Measurements from ENCODE around the gene B4GAT1. TPM values are rescaled to one million over a fixed set of nuclear protein-coding genes. Genes with fewer than 3 reads are reported as not detected.
"Not testable (repeated sequence)": the region's sequence is repeated elsewhere in the genome, so short reads cannot be mapped to it uniquely, and the experiment has no call there.

B4GAT1 gene
- total RNA-seq, result 21.6 and 25.0 TPM in 2 replicates

DNA sequence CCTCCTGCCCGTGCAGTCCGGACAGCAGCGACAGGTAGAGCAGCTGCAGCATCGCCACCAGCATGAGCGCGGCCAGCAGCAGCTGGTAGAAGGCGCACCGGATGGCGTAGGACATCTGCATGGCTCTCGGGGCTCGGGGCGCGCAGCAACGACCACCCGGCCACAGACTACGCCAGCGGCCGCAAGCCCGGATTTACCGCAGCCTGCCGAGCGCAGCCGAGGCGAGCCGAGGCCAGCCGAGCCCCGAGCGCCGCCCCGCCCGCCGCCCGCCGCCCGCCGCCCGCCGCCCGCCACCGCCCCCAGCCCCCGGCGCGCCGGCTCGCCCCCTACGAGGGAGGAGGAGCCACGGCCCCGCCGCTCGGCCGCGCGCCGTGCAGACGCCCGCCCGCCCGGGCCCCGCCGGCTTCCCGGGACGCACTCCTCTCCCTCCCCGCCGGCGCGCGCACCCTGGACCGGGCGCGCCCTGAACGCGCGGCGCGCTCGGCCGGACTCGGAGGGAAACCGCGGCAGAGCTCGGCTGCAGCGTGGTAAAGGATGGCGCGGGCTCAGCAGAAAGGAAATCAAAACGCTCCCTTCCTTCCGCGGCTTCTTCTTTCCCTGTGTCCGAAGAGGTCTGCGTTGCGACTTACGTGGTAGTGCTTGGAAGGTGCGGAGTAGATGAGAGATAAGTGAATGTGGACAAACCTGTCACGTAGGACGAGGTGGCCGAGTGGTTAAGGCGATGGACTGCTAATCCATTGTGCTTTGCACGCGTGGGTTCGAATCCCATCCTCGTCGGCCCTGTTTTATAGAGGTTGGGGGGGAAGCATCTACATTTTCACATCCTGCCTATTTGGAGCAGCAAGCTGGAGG is at the start of gene B4GAT1:
B4GAT1 (minus strand) TSS at position 205 of the 852 bp plus-strand sequence; CDS start at position 121, 84 bp downstream.
- TF ChIP-seq, protein P1, sequence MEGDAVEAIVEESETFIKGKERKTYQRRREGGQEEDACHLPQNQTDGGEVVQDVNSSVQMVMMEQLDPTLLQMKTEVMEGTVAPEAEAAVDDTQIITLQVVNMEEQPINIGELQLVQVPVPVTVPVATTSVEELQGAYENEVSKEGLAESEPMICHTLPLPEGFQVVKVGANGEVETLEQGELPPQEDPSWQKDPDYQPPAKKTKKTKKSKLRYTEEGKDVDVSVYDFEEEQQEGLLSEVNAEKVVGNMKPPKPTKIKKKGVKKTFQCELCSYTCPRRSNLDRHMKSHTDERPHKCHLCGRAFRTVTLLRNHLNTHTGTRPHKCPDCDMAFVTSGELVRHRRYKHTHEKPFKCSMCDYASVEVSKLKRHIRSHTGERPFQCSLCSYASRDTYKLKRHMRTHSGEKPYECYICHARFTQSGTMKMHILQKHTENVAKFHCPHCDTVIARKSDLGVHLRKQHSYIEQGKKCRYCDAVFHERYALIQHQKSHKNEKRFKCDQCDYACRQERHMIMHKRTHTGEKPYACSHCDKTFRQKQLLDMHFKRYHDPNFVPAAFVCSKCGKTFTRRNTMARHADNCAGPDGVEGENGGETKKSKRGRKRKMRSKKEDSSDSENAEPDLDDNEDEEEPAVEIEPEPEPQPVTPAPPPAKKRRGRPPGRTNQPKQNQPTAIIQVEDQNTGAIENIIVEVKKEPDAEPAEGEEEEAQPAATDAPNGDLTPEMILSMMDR (IDR thresholded peaks at IDR 0.05; ENCODE audit: insufficient read depth, low read depth, low read length), result no peak
- DNase-seq (ENCODE audit: low read depth), result peak; percentile 92
- H3K4me3 ChIP-seq (ENCODE audit: low read depth, low read length), result peak within 1 kb of the TSS; percentile 88

- no peak overlapping the region for H3K4me3 ChIP-seq (ENCODE audit: low read depth, low read length)
- TF ChIP-seq, protein P1 (IDR thresholded peaks at IDR 0.05; ENCODE audit: insufficient read depth, low read depth, low read length), result no peak
- DNase-seq (ENCODE audit: low read depth), result no peak
These were observed 46.5 kb upstream of the B4GAT1 start for GRCh38 chr11:66393954-66394353.

GRCh38 chr11:66391322-66391721 is 43.9 kb upstream of the B4GAT1 start:
- TF ChIP-seq, protein P1 (IDR thresholded peaks at IDR 0.05; ENCODE audit: insufficient read depth, low read depth, low read length), result no peak
- no peak overlapping the region for H3K4me3 ChIP-seq (ENCODE audit: low read depth, low read length)
- no peak for DNase-seq (ENCODE audit: low read depth)

- no peak overlapping the region for H3K4me3 ChIP-seq (ENCODE audit: low read depth, low read length)
- TF ChIP-seq, protein P1 (IDR thresholded peaks at IDR 0.05; ENCODE audit: insufficient read depth, low read depth, low read length), result peak; percentile 95
- DNase-seq (ENCODE audit: low read depth), result peak; percentile 80
These were observed 41.5 kb upstream of the B4GAT1 start for GRCh38 chr11:66388780-66389386.

DNA sequence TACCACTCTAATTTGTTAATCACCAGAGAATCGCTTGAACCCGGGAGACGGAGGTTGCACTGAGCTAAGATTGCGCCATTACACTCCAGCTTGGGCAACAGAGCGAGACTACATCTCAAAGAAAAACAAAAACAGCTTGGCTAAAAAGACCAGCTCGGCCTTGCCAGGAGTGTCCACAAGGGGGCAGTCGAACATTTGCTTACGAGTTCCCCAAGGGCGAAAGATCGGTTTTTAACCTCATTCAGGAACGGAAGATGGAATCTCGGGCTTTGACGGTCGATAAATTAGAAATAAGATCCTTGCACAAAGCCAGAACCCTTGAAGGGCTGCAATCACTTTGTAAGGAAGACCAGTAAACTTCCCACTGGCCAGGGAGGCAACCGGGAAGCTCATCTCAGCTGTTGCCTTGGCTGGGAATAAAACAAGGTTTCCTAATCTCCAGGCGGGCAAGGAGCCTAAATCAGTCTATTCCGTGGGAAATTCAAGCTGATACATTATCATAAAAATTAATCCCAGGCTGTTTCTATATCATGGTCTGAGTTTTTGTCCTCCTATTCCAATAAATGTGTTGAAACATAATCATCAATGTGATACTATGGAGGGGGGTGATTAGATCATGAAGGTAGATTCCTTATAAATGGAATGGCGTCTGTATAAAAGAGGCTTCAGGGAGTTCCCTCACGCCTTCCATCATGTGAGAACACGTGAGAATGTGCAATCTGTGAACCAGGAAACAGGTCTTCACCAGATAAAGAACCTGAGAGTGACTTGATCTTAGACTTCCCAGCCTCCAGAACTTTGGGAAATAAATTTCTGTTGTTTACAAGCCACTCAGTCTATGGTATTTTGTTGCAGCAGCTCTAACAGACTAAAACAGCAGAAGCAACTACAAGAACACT is 39.0 kb upstream of the B4GAT1 start:
- TF ChIP-seq, protein P1 (IDR thresholded peaks at IDR 0.05; ENCODE audit: insufficient read depth, low read depth, low read length), result peak; percentile 90
- H3K4me3 ChIP-seq (ENCODE audit: low read depth, low read length), result peak overlapping the region; percentile 36
- peak; percentile 90 for DNase-seq (ENCODE audit: low read depth)

DNA sequence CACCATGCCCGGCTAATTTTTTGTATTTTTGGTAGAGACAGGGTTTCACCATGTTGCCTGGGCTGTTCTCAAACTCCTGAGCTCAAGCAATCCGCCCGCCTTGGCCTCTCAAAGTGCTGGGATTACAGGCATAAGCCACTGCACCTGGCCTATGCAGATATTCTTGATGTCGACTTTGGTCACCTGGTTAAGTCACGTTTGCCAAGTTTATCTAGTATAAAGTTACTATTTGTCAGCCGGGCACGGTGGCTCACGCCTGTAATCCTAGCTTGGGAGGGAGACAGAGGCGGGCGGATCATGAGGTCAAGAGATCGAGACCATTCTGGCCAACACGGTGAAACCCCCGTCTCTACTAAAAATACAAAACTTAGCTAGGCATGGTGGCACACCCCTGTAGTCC is 36.9 kb upstream of the B4GAT1 start:
- not testable (repeated sequence) for DNase-seq (ENCODE audit: low read depth); H3K4me3 ChIP-seq (ENCODE audit: low read depth, low read length)

DNA sequence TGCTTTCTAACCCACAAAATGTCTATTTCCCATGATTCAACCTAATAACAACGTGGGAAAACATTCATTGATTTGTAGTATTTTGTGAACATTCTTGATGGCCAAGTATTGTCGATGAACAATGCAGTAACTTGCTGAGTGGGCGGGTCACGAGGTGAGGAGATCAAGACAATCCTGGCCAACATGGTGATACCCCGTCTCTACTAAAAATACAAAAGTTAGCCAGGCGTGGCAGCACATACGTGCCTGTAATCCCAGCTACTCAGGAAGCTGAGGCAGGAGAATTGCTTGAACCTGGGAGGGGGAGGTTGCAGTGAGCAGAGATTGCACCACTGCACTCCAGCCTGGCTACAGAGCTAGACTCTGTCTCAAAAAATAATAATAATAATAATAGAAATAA is 32.8 kb upstream of the B4GAT1 start:
- not testable (repeated sequence) for H3K4me3 ChIP-seq (ENCODE audit: low read depth, low read length); DNase-seq (ENCODE audit: low read depth)

DNA sequence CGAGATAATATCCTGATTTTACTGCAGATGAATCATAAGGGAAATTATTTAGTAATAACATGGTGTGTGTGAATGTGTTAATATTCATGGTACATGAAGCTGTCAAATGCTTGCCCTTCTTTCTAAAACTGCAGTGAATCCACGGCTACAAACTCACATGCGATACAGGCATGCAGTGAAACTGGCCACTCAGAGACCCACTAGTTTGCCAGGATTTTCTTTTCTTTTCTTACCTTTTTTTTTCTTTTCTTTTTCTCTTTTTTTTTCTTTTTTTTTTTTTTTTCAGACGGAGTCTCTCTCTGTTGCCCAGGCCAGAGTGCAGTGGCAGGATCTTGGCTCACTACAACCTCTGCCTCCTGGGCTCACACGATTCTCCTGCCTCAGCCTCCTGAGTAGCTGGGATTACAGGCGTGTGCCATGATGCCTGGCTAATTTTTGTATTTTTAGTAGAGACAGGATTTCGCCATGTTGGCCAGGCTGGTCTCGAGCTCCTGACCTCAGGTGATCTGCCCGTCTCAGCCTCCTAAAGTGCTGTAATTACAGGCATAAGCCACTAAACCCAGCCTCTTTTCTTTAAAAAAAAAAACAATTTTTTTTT is 26.4 kb upstream of the B4GAT1 start:
- not testable (repeated sequence) for H3K4me3 ChIP-seq (ENCODE audit: low read depth, low read length); DNase-seq (ENCODE audit: low read depth)

Data from fibroblast of villous mesenchyme (primary cell).